ENCODE data around the gene F7.
"Not testable (repeated sequence)": the region's sequence is repeated elsewhere in the genome, so short reads cannot be mapped to it uniquely, and the experiment has no call there.

The F7 gene

DNA sequence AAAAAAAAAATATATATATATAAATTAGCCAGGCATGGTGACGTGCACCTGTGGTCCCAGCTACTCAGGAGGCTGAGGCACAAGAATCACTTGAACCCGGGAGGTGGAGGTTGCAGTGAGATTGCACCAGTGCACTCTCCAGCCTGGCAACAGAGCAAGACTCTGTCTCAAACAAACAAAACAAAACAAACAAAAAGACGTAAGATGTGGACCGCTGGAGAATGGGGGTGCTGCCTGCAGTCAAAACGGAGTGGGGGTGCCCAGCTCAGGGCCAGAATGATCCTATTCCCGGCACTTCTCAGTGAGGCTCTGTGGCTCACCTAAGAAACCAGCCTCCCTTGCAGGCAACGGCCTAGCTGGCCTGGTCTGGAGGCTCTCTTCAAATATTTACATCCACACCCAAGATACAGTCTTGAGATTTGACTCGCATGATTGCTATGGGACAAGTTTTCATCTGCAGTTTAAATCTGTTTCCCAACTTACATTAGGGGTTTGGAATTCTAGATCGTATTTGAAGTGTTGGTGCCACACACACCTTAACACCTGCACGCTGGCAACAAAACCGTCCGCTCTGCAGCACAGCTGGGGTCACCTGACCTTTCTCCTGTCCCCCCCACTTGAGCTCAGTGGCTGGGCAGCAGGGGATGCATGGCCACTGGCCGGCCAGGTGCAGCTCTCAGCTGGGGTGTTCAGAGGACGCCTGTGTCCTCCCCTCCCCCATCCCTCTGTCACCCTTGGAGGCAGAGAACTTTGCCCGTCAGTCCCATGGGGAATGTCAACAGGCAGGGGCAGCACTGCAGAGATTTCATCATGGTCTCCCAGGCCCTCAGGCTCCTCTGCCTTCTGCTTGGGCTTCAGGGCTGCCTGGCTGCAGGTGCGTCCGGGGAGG, at the start of gene F7:
F7 (plus strand) TSS at position 760 of the 889 bp plus-strand sequence; CDS start at position 811, 51 bp downstream.
- DNase-seq: no peak

GRCh38 chr13:113057084-113057483, 48.5 kb upstream of the F7 start:
- DNase-seq: no peak

DNA sequence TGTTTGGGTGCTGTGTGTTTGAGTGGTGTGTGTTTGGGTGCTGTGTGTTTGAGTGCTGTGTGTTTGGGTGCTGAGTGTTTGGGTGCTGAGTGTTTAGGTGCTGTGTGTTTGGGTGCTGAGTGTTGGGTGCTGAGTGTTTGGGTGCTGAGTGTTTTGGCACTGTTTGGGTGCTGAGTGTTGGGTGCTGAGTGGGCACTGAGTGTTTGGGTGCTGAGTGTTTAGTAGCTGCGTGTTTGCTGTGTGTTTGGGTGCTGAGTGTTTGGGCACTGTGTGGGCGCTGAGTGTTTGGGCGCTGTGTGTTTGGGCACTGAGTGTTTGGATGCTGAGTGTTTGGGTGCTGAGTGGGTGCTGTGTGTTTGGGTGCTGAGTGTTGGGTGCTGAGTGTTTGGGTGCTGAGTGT, 48.0 kb upstream of the F7 start:
- not testable (repeated sequence) for DNase-seq

- no peak for DNase-seq
Measured at GRCh38 chr13:113058129-113058987, 47.2 kb upstream of the F7 start.

- DNase-seq: no peak
Measured at GRCh38 chr13:113058988-113059850, 46.4 kb upstream of the F7 start.

- no peak for DNase-seq
Measured at GRCh38 chr13:113059891-113060290, 45.7 kb upstream of the F7 start.

DNA sequence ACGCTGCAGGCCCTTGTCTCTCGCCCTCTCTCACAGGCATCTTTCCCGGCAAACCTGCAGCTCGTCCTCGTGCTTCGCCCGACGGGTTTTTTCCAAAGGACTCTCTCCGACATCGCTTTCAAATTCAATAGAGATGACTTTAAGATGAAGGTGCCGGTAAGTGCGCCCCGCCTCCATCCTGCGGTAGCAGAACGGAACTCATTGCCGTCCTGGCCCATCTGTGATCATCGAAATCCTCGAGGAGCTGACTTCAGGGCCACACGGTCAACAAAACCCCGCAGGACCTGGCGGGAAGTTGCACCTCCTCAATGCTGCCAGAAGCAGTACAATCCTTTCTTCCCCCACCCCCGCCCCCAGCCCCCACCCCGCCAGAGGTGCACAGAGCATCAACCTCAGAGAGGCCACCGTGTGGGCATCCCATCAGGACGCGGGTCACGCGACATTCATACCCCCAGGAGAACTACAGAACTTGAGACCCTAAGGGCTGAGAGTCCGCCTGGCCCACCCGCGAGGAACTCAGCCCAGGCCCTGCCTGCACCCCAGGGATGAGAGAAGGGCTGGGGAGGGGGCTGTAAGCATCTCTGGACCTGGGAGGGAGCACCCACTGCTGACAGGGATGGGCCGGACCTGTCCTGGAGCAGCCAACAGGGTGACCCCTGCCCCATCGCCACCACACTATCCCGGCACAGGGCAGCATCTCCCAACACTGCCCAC, 44.9 kb upstream of the F7 start:
- DNase-seq: no peak

GRCh38 chr13:113061271-113061625, 44.3 kb upstream of the F7 start:
- no peak for DNase-seq

DNA sequence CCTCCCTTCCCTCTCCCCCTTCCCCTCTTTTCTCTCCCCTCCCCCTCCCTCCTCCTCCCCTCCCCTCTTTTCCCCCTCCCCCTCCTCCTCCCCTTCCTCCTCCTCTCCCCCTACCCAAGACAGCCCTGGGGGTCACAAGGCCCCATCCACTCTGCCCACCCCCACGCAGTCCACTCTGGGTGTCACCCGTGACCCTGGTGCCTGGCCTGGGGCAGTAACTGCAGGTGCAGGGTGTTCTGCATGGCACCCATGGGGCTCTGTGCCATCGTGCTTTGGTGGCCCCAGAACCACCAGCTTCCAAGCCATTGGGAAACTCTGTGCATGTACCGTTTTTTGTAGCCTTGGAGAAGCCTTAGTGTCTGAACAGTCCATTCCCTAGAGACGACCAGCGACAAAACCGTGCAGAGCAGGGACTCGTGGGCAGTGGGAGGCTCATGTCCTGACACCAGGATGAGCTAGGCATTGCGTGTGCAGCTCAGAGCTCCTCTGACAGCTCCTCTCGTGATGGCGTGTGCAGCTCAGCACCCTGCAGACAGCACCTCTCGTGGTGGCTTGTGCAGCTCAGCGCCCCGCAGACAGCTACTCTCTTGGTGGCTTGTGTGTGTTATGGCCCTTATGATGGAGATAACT, 43.7 kb upstream of the F7 start:
- DNase-seq: no peak

DNA sequence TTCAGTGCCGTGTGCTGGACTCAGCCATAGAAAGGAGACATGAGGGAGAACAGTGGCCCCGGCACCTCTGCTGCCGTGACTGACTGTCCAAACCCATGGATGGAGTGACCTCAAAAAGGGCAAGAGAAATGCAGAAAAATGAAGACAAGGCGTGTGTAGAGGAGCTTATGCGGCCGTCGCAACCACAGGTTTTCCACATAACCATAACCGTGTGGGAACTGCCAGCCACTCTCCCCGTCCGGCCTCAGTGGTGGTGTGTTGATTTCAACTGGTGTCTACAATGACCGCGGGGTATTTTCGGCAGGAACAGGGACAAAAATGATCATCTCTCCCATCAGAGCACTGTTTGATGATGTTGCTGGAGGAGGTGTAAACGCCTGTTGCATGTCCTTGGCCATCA, 42.9 kb upstream of the F7 start:
- no peak for DNase-seq

- DNase-seq: no peak
Measured at GRCh38 chr13:113063091-113063491, 42.5 kb upstream of the F7 start.

- DNase-seq: no peak
Measured at GRCh38 chr13:113064000-113064533, 41.5 kb upstream of the F7 start.

DNA sequence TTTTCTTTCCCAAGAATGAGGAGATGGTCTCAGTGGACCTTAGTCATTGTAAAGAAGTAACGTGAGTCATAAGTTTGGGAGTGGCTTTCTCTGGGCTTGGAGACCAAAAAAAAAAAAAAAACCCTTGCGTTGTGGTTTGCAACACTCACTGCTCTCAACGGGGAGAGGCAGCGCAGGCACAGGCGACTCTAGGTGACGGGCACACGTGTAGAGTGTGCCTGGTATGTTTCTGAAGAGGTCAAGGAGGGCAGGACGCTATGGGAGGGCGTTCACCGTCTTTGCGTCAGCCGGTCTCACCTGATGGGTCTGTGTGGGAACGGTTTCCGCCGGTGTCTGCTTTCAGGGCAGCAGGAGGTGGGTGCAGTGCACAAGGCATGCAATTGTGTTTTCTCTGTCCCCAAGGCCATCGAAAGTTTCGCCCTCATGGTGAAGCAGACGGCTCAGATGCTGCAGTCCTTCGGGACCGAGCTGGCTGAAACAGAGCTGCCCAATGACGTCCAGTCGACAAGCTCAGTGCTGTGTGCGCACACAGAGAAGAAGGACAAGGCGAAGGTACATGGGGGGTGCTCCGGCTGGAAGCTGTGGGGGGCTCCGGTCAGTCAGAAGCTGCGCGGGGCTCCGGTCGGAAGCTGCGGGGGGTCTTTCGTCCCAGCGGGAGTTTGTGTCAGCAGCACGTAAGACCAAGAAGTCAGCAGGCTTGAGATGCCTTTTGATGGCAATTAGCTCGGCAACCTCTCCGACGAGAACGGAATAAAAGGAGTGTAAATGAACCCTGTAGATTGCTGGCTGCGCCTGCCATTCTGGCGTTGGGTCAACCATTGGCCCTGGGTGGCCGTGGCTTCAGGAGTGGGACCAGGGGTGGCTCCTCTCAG, 40.8 kb upstream of the F7 start:
- no peak for DNase-seq

DNA sequence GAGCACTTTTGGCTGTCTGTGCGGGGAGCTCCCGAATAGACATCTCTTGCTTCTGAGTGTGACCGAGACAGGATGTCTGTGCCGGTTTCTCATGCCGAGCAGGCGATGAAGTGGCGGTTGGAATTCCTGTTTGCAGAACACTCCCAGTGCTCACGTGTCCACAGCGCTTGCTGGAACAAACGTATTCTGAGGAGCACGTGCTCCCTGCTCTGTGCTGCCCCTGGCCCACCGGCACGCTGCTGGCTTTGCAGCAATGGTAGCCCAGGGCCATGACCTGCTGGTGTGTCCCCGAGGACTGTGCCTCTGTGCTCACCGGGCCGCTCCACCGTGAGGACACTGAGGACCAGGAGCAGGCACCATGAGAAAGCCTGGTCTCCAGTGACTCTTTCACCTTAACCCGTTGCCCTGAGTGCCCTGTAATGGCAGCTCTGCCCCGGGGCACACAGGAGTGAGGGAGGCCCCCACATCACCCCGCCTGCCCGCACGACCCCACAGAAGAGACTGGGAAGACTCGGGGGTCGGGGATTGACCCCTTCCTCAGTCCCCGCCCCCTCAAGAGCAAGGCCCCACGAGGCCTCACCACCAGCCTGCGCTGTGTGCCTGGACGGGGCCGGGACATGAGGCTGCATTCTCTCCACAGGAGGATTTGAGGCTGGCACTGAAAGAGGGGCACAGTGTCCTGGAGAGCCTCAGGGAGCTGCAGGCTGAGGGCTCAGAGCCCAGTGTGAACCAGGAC, 40.0 kb upstream of the F7 start:
- no peak for DNase-seq

DNA sequence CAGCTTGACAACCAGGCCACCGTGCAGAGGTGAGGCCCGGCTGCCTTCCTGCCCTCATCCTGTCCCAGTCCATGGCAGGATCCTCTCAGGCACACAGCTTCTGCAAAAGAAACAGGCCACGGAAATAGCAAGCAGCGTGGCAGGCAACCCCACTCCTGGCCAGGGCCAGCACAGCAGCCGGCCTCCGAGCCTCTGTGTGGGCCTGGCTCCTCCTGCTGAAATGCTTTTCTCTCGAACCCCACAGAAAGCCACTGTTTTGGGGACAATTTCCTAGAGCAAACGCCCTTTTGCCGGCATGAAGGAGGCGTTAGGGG, 39.5 kb upstream of the F7 start:
- no peak for DNase-seq

- no peak for DNase-seq
Measured at GRCh38 chr13:113066746-113067145, 38.8 kb upstream of the F7 start.

DNA sequence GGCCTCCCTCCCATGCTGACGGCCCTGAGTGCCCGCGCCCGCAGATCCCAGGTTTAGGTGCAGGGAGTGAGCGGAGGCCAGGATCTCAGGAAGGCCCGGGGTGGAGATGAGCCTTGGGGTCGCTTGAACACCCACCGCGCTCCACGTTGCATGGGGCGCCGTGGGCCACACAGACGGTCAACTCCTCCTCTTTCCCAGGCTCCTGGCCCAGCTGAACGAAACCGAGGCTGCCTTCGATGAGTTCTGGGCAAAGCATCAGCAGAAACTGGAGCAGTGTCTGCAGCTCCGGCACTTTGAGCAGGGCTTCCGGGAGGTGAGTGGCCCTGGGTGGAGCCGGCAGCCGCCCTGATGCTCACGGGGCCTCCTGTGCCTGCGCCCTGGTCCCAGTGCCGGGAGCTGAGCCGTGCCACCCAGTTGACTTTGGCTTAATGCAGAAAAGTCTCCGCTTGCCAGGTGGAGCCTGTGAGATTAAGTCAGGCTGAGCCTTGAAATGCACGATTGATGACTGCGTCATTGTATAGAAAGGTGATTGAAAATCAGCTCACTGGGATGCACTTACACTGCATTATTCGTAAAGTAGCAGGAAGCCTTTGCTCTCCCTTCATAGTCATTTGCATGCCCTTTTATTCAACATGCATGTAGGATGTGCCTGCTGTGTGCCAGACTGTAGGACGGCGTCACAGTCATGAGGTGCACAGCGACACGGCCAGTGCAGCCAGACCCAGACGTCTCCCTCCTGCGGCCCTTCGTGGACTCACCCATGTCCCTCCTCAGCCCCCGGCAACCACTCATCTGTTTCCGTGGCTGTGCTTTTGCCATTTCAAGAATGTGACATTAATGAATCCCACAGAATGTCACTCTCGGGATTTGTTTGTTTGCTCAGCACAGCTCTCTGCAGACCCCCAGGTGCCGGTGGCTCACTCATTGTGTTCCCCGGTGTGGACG, 35.5 kb upstream of the F7 start:
- no peak for DNase-seq

GRCh38 chr13:113070855-113071254, 34.7 kb upstream of the F7 start:
- no peak for DNase-seq

- no peak for DNase-seq
Measured at GRCh38 chr13:113072376-113072775, 33.2 kb upstream of the F7 start.
